Epidermal melanocyte (primary cell): ENCODE data around the gene LARP1B.
A peak's percentile ranks its signal among the peaks of the same experiment; 100 is the strongest.
"Not testable (repeated sequence)": the region's sequence is repeated elsewhere in the genome, so short reads cannot be mapped to it uniquely, and the experiment has no call there.

ENCODE experiments used
- DNase-seq: peaks from one replicate; pipeline ENCODE4 v3.0.0; 2011; ENCODE audit warnings: low spot score; ENCODE audit not compliant: insufficient read length

LARP1B gene

DNA sequence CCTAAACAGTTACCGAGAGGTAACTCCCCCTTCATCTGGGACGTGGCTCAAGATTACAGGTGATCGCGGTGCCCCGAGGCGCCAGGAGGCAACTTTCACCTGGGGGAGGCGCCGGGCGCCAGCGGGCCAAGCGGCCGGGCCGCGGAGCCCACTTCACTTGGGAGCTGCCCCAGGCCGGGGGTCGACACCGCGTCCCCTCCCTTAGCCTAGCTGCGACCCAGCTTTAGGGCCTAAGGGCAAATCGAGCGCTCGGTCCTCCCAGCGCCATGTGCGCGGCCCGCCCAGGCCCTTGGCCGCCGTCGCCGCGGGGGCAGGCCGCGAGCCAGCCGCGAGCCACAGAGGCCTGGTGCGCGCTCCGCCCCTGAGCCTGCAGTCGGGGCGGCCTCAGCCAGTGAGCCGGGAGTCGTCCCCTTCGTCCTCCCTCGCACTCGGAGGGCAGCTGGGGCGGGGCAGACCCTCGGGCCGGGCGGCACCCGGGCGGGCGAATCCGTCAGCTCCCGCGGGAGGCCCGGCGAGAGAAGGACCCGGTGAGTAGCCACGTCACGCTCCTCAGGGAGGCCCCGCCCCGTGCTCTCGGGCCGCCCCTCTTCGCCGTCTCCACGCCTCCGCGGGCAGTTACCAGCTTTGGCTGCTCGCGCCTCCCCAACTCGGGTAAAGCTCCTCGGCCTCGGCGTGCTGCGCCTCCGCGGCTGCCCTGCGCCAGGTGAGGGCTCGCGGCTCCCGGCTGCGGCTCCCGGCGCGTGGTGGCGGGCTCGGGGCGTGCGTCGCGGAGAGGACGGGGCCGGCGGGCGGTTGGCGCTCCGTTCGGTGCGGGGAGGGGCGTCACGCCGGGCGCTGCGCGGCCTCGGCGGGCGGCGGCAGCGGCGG is at the start of gene LARP1B:
LARP1B (plus strand) TSS at position 614 of the 867 bp plus-strand sequence. CDS start 13,640 bp downstream, outside the sequence.
- peak; percentile 96 for DNase-seq

DNA sequence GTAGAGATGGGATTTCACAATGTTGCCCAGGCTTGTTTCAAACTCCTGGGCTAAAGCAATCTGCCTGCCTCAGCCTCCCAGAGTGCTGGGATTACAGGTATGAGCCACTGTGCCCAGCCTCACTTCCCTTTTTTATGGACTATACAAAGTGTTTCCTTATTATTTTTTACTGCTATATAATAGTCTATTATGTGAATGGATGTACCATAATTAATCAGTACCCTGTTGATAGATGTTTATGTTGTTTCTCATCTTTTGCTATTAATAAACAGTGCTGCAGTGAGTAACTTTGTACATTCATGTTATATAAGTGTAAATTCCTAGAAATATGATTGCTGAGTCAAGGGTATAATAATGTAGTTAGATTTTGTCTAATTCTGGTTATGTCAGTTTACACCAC is 35.8 kb upstream of the LARP1B start:
- DNase-seq = no peak

DNA sequence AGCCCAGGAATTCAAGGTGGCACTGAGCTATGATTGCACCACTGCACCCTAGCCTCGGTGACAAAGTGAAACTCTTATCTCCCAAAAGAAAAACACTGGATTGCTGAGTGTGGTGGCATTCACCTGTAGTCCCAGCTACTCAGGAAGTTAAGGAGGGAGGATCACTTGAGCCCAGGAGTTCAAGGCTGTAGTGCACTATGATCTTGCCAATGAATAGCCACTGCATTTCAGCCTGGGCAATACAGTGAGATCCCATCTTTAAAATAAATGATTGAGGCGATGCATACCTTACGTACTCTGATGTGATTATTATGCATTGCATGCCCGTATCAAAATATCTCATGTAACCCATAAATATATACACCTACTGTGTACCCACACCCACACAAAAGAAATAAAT is 31.2 kb upstream of the LARP1B start:
- DNase-seq = no peak

DNA sequence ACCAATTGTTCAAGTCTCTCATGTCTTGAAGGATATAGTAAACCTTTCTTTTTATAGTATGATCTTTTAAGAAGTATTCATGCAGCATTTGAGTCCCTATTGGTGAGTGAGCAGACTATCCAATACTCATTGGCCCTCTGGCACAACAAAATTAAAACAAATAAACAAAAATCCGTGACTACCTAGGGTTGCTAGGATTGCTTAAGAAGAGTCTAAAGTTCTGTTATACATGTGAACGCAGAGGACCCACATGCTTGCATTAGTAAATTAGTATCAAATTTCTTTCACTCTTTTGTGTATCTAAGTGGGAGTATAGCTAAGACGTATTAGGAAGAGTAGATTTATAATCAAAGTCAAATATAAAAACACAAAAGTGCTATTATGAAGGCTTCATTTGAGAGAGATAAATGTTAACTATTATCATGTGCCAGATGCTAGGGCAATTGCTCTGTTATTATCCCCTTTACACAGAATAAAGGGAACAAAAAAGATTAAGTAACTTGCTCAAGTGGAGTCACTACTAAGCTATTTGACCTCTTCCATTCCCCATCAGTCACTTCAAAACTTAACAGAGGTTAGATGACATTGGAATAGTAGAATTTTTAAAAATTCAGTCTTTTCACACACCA is 29.2 kb upstream of the LARP1B start:
- no peak for DNase-seq

DNA sequence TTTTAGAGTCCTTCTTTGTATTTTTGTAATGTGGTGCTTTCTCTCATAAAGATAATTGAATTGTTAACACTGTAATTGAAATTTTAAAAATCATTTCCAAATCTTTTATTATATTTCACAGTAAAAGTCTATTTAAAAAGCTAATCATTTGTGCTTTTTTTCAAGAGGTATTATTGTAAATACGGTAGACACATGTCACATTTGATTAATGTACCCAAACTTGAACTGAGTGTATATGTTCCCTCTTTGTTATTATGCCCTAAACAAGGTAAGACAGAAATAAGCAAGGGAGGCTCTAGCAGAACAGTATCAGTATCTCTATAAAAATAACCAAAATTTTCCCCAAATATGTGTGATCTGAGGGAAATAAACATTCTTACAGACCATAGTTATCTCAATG is 21.5 kb upstream of the LARP1B start:
- DNase-seq = no peak

DNA sequence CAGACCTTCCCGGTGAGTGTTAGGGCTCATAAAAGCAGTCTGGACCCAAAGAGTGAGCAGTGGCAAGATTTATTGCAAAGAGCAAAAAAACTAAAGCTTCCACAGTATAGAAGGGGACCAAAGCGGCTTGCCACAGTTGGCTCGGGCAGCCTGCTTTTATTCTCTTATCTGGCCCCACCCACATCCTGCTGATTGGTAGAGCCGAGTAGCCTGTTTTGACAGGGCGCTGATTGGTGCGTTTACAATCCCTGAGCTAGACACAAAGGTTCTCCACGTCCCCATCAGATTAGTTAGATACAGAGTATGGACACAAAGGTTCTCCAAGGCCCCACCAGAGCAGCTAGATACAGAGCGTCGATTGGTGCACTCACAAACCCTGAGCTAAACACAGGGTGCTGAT is 14.1 kb upstream of the LARP1B start:
- DNase-seq = not testable (repeated sequence)

DNA sequence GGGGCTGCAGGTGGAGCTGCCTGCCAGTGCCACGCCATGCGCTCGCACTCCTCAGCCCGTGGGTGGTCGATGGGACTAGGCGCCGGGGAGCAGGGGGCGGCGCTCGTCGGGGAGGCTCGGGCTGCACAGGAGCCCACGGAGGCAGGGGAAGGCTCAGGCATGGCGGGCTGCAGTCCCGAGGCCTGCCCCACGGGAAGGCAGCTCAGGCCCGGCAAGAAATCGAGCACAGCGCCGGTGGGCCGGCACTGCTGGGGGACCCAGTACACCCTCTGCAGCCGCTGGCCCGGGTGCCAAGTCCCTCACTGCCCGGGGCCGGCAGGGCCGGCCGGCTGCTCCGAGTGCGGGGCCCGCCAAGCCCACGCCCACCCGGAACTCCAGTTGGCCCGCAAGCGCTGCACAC is 13.6 kb upstream of the LARP1B start:
- DNase-seq = not testable (repeated sequence)

DNA sequence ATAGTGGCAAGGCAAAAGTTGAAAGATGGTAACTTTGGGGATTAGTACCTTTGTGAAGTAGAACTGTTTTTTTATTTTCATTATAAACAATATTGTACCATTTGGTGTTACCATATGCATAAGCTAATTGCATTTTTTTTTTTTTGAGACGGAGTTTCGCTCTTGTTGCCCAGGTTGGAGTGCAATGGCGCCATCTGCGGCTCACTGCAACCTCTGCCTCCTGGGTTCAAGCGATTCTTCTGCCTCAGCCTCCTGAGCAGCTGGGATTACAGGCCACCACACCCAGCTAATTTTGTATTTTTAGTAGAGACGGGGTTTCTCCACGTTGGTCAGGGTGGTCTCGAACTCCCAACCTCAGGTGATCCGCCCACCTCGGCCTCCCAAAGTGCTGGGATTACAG is 9.9 kb upstream of the LARP1B start:
- DNase-seq = not testable (repeated sequence)

DNA sequence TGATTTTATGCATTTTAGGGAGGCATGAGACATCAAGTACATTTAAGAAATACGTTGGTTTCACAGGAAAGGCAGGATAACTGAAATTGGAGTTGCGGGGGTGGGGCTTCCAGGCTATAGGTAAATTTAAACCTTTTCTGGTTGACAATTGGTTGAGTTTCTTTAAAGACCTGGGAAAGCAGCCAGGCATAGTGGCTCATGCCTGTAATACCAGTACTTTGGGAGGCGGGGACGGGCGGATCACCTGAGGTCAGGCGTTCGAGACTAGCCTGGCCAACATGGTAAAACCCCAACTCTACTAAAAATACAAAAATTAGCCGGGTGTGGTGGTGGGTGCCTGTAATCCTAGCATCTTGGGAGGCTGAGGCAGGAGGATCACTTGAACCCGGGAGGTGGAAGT is 6.2 kb upstream of the LARP1B start:
- not testable (repeated sequence) for DNase-seq

DNA sequence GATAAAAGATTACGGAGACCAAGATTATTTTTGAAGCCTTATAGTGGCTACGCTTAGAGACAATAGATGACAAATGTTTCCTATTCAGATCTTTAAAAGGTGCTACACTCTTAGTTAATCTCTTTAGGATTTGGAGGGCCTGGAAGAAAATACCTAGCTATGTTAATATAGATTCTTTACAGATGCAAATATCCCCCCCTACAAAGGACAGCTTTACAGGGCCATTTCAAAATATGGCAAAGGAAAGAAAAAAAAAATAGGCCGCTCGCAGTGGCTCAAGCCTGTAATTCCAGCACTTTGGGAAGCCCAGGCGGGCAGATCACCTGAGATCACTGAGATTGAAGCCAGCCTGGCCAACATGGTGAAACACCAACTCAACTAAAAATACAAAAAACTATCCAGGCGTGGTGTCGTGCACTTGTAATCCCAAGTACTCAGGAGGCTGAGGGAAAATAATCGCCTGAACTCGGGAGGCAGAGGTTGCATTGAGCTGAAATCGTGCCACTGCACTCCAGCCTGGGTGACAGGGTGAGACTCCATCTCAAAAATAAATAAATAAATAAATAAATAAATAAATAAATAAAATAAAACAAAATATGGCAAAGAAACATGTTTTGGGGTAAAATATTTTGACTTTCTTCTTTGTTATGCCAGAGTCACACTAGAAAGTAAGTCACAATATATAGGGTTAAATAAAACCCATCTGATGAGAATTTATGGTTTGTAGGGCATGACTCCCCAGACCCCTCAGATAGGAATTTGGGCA is 5.5 kb upstream of the LARP1B start:
- not testable (repeated sequence) for DNase-seq

DNA sequence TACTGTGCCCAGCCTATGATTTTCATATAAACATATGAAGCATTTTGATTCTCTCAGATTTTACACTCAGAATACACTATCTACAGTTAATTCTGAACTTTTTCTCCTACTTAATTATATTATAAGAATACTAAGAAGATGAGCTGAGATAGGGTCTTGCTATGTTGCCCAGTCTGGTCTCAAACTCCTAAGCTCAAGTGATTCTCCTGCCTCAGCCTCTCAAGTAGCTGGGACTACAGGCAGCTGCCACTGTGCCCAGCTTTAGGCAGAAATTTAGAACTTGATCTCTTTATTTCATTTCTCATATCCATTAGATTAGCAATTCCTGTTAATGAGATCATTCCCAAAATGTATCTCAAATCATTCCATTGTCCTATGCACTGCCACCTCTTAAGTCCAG is 4.7 kb upstream of the LARP1B start:
- DNase-seq = no peak

DNA sequence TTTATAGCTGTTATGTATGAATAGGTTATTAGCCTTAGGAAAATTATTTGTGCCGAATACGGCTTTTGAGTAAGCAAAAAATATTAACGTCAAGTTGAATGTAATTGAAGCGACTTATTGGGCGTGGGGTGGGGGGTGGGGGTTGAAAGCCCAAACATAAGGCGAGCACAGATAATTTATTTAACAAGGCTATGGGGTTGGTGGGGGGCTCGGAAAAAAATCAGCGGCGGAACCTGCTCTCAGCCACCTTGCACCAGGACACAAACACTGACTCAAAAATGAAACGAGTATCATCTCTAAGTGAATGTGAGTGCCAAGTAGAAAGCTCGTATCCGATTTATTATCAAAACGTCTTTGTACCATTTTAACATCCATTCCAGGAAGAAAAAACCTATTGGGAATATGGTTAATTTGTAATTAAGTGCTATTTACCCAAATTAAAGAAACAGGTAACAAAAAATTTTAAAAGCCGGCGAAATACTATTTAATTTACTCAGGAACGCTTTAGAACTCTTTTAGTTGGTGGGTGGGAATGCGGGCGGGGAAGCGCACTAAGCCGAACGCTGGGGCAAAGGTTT is 902 bp upstream of the LARP1B start:
- no peak for DNase-seq

DNA sequence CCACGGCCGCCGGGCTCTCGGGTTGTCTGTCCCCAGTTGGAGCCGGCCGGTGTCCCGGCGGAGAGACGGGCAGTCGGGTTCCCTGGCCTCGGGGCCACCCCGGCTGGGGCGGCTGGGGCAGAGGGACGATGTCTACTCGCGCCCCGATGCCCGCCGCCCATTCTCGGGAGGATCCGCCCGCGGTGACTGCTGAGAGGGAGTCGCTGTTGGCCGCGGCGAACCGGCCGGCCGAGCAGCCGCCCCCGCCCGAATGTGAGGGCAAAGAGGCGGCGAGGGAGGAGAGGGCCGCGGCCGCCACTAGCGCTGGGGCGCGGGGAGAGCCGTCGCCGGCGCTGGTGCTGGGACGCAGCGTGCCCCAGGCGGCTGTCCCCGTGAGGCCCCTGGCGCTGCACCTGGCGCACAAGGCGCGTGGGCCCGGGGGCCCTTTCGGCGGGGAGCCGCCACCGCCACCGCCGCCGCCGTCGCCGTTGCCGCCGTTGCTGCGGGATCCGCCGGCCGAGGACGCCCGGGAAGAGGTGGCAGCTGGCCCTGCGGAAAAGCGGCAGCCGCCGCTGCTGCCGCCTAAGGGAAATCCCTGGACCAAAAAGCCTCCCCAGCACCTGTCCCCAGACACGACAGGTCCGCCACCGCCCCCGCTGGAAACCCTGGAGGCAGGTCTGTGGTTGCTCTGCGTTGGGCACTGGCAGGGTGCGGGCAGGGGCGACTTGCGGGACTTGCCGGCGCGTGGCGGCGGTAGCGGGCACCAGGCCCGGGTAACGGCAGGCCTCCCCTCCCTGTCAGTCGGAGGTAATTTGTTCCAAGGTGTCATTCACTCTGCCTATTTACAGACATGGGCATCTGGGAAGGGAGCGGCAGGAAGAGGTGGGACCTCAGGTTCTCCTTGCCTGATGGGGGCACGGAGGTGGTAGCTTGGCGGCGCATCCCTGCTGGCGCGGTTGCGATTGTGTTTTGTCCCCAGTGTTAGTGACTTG is 739 bp downstream of the LARP1B start:
- no peak for DNase-seq

DNA sequence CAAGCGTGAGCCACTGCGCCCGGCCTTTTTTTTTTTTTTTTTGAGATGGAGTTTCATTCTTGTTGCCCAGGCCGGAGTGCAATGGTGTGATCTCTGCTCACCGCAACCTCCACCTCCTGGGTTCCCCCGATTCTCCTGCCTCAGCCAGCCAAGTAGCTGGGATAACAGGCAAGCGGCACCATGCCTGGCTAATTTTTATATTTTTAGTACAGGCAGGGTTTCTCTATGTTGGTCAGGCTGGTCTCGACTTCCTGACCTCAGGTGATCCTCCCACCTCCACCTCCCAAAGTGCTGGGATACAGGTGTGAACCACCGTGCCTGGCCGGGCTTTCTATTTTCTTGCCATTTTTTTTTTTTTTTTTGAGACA is 5.3 kb downstream of the LARP1B start:
- DNase-seq = not testable (repeated sequence)

DNA sequence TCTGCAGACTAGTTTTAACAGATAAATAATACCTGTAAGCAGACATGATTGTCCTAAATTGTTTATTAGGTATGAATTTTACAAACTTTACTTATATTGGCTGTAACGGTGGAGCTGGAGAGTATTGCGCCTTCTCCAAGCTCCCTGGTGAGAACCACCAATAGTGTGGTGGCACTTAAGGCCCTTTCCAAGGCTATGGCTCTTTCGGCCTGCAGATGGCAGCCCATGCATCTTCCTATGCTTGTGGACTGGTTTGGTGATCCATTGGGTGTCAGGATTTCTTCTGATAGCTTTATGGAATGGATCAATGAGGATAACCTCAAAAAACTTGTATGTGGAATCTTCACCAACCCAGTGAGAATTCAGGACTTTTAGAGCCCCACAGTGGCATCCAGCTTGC is 7.8 kb downstream of the LARP1B start:
- DNase-seq = no peak

DNA sequence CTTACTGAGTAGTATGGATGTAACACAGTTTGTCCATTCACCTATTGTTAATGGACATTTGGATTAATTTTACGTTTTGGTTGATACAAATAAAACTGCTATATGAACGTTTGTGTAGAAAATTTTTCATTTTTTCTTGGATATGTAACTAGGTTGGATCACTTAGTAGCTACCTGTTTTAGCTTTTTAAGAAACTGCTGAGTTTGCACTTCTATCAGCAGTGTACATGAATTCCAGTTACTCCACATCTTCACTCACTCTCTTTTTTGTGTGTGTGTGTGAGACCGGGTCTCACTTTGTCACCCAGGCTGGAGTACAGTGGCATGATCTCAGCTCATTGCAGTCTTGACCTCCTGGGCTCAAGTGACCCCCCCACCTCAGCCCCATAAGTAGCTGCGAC is 15.4 kb downstream of the LARP1B start:
- DNase-seq = no peak

DNA sequence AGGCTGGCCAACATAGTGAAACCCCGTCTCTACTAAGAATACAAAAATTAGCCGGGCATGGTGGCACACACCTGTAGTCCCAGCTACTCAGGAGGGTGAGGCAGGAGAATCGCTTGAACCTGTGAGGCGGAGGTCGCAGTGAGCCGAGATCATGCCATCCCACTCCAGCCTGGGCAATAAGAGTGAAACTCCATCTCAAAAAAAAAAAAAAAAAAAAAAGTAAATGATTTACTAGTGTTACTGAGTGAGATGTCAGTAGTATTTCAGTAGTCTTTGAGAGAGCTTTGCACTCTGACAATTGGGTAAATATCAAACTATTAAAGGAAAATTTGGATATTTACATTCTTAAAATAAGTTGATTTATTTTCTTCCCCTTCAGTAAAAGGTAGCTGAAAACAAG is 34.2 kb downstream of the LARP1B start:
- DNase-seq = not testable (repeated sequence)

DNA sequence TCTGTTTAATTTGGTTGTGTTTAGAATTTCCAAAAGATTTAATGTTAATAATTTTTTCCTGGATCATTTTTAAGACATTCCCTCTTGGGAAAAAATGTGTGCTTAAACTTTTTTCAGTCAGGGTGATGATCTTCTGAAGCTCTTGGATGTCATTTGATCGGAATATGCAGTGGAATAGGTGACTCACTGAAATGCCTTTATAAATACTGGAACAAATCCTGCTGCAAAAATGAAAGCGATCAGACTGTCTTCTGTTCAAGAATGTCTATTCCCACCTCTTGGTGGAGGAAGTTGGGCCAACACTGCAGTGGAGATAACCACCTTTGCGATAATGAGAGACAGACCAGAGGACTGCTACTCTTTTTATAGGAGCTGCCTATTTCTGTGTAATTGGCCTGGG is 46.7 kb downstream of the LARP1B start:
- DNase-seq = no peak

DNA sequence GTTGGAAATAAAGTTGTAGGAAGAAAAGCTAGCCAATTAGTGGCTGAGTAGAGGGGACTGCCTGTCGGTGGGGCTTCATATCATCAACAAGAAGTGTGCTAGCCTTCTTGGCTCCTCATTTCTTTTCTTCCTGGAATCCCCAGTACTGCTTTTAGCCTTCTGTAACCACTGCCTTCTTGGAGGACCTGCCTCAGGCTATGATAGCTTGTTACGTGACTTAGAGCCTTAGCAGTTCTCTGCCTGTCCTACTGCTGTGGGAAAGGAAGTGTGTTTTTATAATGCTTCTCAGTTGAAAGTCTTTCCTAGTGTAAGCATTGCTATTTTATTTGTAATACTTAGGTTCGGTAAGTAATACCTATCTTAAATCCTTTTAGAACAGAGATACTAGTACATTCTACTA is 61.9 kb downstream of the LARP1B start:
- peak; percentile 41 for DNase-seq

DNA sequence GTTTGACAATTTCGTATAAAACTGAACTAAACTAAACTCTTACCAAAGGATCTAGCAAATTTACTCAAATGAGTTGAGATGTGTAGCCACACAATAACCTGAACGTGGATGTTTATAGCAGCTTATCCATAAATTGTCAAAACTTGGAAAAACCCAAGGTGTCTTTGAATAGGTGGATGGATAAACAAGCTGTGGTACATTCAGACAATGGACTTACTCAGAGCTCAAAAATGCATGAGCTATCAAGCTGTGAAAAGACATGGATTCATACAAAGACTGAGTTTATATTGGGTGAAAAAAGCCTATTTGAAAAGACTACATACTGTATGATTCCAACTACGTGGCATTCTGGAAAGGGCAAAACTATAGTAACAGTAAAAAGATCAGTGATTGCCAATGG is 69.5 kb downstream of the LARP1B start:
- no peak for DNase-seq

DNA sequence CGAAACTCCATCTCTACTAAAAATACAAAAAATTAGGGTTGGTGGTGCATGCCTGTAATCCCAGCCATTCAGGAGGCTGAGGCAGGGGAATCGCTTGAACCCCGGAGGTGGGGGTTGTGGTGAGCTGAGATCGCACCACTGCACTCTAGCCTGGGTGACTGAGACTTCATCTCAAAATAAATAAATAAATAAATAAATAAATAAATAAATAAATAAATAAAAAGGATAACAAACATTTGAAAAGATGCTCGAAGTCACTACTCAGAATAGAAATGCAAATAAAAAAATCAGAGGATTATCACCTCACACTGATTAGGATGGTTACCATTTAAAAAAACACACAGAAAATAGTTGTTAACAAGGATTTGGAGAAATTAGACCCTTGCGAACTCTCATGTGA is 73.8 kb downstream of the LARP1B start:
- no peak for DNase-seq
